Type B pancreatic cell (in vitro differentiated cells): ENCODE results near the gene KDM6A. TPM values are rescaled to one million over a fixed set of nuclear protein-coding genes. Genes with fewer than 3 reads are reported as not detected.

ENCODE experiments used
- DNase-seq: peaks from one replicate; pipeline ENCODE4 v3.0.0; 2021; ENCODE audit warnings: mixed read lengths; ENCODE audit not compliant: unreplicated experiment; ENCODE audit errors: extremely low spot score
- H3K27ac Mint-ChIP-seq: 2 replicates; pipeline ENCODE4 v1.8.0; 2021; ENCODE audit warnings: mild to moderate bottlenecking, mixed read lengths
- H3K27me3 Mint-ChIP-seq: 2 replicates; pipeline ENCODE4 v1.8.0; 2021; ENCODE audit warnings: mixed read lengths
- H3K36me3 Mint-ChIP-seq: 2 replicates; pipeline ENCODE4 v1.8.0; 2021; ENCODE audit warnings: mixed read lengths
- H3K4me1 Mint-ChIP-seq: one replicate; pipeline ENCODE4 v1.8.0; 2021; ENCODE audit warnings: mixed read lengths; ENCODE audit not compliant: unreplicated experiment
- H3K4me3 Mint-ChIP-seq: 2 replicates; pipeline ENCODE4 v1.8.0; 2021; ENCODE audit warnings: mild to moderate bottlenecking, mixed read lengths
- H3K9me3 Mint-ChIP-seq: 2 replicates; pipeline ENCODE4 v1.8.0; 2021; ENCODE audit warnings: mixed read lengths
- total RNA-seq: library from RNA; stranded (reverse); gene quantifications from 2 replicates; pipeline ENCODE4 v1.2.1, GENCODE V29; 2021; ENCODE audit warnings: low replicate concordance
- TF ChIP-seq, protein P1 (sequence below): fragments of 200-600 bp; sonication (generic); conservative IDR thresholded peaks from 2 replicates; pipeline ENCODE4 v1.5.0; 2021; ENCODE audit warnings: antibody characterized with exemption, mild to moderate bottlenecking

Gene KDM6A
- total RNA-seq, 1 donor from 2014 or later = 38.1 TPM

DNA sequence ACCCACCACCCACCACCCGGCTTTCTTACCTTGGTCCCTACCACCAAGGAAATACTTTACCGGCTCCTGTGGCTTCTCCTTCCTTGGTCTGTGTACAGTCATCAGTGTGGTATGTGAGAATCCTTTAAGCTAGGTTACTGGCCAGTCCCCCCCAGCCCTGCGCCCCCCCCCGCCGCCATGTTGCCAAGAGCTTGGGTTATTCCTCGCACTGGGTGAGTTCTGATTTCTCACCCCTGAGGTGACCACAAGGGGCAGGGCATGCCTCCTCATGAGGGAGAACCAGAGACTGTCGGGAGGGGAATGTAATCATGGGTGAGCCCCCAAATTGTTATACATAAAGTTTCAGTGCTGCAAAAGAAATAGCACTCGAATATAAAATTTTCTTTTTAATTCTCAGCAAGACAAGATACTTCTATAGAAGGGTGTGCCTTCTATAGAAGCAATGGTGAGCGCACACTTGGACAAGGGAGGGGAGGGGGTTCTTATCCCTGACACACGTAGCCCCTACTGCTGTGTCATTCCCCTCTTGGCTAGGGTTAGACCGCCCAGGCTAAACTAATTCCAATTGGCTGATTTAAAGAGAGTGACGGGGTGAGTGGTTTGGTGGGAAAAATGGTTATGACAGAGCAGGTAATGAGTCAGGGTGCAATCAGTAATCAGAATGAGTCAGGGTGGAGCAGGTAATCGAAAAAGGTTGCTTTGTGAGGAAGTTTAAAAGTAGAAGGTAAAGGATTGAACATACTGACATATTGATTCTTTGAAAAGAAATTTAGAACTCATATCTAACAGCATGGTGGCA, 133.2 kb downstream of the KDM6A start:
- Mint-ChIP-seq H3K27ac (no peak overlapping the region), H3K36me3 (peaks cover 19% of the 10 kb centered on the region), H3K4me3 (no peak overlapping the region), H3K27me3 (no peaks in the 10 kb centered on the region), H3K9me3 (peaks cover 4% of the 10 kb centered on the region), H3K4me1 (peaks cover 3% of the 10 kb centered on the region)
- TF ChIP-seq, protein P1, sequence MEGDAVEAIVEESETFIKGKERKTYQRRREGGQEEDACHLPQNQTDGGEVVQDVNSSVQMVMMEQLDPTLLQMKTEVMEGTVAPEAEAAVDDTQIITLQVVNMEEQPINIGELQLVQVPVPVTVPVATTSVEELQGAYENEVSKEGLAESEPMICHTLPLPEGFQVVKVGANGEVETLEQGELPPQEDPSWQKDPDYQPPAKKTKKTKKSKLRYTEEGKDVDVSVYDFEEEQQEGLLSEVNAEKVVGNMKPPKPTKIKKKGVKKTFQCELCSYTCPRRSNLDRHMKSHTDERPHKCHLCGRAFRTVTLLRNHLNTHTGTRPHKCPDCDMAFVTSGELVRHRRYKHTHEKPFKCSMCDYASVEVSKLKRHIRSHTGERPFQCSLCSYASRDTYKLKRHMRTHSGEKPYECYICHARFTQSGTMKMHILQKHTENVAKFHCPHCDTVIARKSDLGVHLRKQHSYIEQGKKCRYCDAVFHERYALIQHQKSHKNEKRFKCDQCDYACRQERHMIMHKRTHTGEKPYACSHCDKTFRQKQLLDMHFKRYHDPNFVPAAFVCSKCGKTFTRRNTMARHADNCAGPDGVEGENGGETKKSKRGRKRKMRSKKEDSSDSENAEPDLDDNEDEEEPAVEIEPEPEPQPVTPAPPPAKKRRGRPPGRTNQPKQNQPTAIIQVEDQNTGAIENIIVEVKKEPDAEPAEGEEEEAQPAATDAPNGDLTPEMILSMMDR = no peak
- DNase-seq = no peak

DNA sequence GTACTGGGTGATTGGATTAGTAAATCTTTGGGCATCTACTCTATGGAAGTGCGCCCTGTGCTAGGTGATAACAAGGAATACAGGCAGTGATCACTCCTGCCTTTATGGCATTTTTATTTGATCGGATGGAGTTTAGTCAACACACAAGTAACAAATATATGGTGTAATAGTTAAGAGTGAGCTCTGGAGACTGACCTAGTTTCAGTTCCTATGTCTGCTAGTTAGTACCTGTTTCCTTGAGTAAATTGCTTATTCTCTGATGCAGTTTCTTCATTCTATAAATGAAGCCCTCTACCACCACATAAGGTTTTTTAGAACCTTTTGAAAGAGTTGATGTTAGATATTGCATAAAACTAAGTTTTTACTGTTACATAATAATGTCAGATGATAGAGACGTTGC, 134.6 kb downstream of the KDM6A start:
- Mint-ChIP-seq H3K4me3 (no peak overlapping the region), H3K4me1 (peaks cover 3% of the 10 kb centered on the region), H3K9me3 (peaks cover 4% of the 10 kb centered on the region), H3K27me3 (no peaks in the 10 kb centered on the region), H3K27ac (no peak overlapping the region), H3K36me3 (peaks cover 19% of the 10 kb centered on the region)
- TF ChIP-seq, protein P1 = no peak
- no peak for DNase-seq

DNA sequence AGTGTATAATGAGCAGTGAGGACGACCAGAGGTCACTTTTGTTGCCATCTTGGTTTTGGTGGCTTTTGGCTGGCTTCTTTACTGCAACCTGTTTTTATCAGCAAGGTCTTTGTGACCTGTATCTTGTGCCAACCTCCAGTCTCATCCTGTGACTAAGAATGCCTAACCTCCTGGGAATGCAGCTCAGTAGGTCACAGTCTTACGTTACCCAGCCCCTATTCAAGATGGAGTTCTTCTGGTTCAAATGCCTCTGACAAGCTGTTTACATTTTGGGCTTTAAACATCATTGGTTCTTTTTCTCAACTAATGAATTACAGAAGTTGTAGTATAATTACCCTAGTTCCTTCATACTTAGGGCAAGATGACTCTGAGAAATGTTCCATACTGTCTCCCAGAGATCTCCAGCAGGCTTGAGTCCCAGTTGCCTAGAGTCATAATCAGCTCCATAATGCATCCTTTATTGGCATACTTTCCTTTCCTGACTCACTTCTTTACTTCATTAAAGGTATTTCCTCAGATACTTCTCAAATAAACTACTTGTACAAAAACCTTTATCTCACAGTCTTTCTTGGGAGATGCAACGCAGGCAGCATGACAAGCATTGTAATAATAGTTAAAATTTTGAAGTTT, 136.5 kb downstream of the KDM6A start:
- H3K27ac Mint-ChIP-seq = no peak overlapping the region
- H3K9me3 Mint-ChIP-seq = peaks cover 4% of the 10 kb centered on the region
- H3K36me3 Mint-ChIP-seq = peaks cover 18% of the 10 kb centered on the region
- DNase-seq = no peak
- H3K27me3 Mint-ChIP-seq = no peaks in the 10 kb centered on the region
- H3K4me3 Mint-ChIP-seq = no peak overlapping the region
- peaks cover 3% of the 10 kb centered on the region for H3K4me1 Mint-ChIP-seq
- TF ChIP-seq, protein P1 = no peak

DNA sequence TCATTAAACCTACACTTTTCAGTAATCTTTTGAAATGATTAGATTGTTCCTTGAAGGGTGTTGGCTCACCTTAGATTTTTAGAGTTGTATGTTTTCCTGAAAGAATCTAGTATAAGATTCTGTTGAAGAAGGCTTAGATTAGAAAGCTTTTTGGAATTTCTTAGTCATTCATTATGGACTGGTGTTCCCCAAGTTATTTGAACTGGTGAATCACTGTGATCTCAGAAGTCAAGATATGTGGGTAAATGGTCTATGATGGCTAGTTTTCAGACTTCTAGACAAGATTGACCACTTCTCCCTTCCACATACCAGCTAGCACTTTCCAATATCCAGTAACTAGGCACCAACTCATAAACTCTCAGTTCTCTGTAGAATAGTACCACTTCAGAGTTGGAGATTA, 138.1 kb downstream of the KDM6A start:
- TF ChIP-seq, protein P1 = no peak
- H3K4me3 Mint-ChIP-seq = no peak overlapping the region
- peaks cover 4% of the 10 kb centered on the region for H3K9me3 Mint-ChIP-seq
- peaks cover 11% of the 10 kb centered on the region for H3K36me3 Mint-ChIP-seq
- no peak overlapping the region for H3K27ac Mint-ChIP-seq
- no peaks in the 10 kb centered on the region for H3K27me3 Mint-ChIP-seq
- peaks cover 3% of the 10 kb centered on the region for H3K4me1 Mint-ChIP-seq
- no peak for DNase-seq

DNA sequence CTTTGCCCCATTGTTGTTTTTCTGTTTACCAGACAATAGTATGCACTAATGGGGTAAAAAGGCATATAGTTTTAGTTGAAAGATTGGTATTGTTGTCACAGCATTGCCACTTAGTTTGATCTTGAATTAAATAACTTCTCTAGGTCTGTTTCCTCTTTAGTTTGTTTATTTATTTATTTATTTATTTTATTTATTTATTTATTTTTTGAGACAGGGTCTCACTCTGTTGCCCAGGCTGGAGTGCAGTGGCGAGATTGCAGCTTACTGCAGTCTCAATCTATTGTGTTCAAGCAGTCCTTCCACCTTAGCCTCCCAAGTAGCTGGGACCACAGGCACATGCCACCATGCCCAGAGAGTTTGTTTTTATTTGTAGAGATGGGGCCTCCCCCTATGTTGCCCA, 138.6 kb downstream of the KDM6A start:
- H3K4me3 Mint-ChIP-seq = no peak overlapping the region
- peaks cover 3% of the 10 kb centered on the region for H3K4me1 Mint-ChIP-seq
- no peaks in the 10 kb centered on the region for H3K27me3 Mint-ChIP-seq
- H3K27ac Mint-ChIP-seq = no peak overlapping the region
- TF ChIP-seq, protein P1 = no peak
- peaks cover 7% of the 10 kb centered on the region for H3K36me3 Mint-ChIP-seq
- no peak for DNase-seq
- peaks cover 4% of the 10 kb centered on the region for H3K9me3 Mint-ChIP-seq
